Pulmonary artery endothelial cell (primary cell): ENCODE measurements around the gene NRG3. TPM values are rescaled to one million over a fixed set of nuclear protein-coding genes. Genes with fewer than 3 reads are reported as not detected.
"Not testable (repeated sequence)": the region's sequence is repeated elsewhere in the genome, so short reads cannot be mapped to it uniquely, and the experiment has no call there.

Experiments
- DNase-seq: peaks from one replicate; pipeline ENCODE4 v3.0.0-alpha.2; 2011; ENCODE audit warnings: low read depth, low spot score
- total RNA-seq: library from RNA; depleted of rRNA; stranded (reverse); fragments of >200 nt; gene quantifications from 2 replicates; pipeline ENCODE4 v1.2.3, GENCODE V29; 2014

NRG3 gene
- total RNA-seq, 1 donor from 2014 or later, result 0.33 TPM

GRCh38 chr10:82961864-82962263, 1086.9 kb downstream of the NRG3 start:
- no peak for DNase-seq

GRCh38 chr10:82966130-82966529, 1091.1 kb downstream of the NRG3 start:
- no peak for DNase-seq

GRCh38 chr10:82968533-82968932, 1093.5 kb downstream of the NRG3 start:
- no peak for DNase-seq

GRCh38 chr10:82969405-82969804, 1094.4 kb downstream of the NRG3 start:
- no peak for DNase-seq

GRCh38 chr10:82980321-82980720, 1105.3 kb downstream of the NRG3 start:
- DNase-seq, result no peak

- DNase-seq, result no peak
Observed at GRCh38 chr10:82981137-82981723, 1106.2 kb downstream of the NRG3 start.

- no peak for DNase-seq
Observed at GRCh38 chr10:82982110-82982608, 1107.2 kb downstream of the NRG3 start.

- no peak for DNase-seq
Observed at GRCh38 chr10:82986216-82986615, 1111.2 kb downstream of the NRG3 start.

GRCh38 chr10:83006479-83006878, 1131.5 kb downstream of the NRG3 start:
- not testable (repeated sequence) for DNase-seq

GRCh38 chr10:83007510-83007909, 1132.5 kb downstream of the NRG3 start:
- DNase-seq, result no peak

- DNase-seq, result no peak
Observed at GRCh38 chr10:83012866-83013265, 1137.9 kb downstream of the NRG3 start.

GRCh38 chr10:83017076-83017867, 1142.3 kb downstream of the NRG3 start:
- DNase-seq, result no peak

GRCh38 chr10:83023662-83024061, 1148.7 kb downstream of the NRG3 start:
- no peak for DNase-seq
